NCI-H345 treated with DMSO at 0.1 percent for 48 hours (cell line): ENCODE measurements around the gene JAK2.
"Not testable (repeated sequence)": the region's sequence is repeated elsewhere in the genome, so short reads cannot be mapped to it uniquely, and the experiment has no call there.

Experiments
- DNase-seq: peaks from one replicate; lab custom pipeline; 2025; ENCODE audit not compliant: unreplicated experiment; lab: John Stamatoyannopoulos, UW

The JAK2 gene

GRCh38 chr9:5041390-5042115 is 56.5 kb downstream of the JAK2 start:
- no peak for DNase-seq

- DNase-seq, result no peak
Measured at GRCh38 chr9:5042661-5043178, 57.6 kb downstream of the JAK2 start.

- no peak for DNase-seq
Measured at GRCh38 chr9:5043381-5043780, 58.3 kb downstream of the JAK2 start.

GRCh38 chr9:5044160-5044559 is 59.1 kb downstream of the JAK2 start:
- DNase-seq, result no peak

GRCh38 chr9:5052838-5053237 is 67.8 kb downstream of the JAK2 start:
- no peak for DNase-seq

- DNase-seq, result no peak
Measured at GRCh38 chr9:5062631-5063030, 77.6 kb downstream of the JAK2 start.

GRCh38 chr9:5072871-5073270 is 87.8 kb downstream of the JAK2 start:
- DNase-seq, result no peak

GRCh38 chr9:5073701-5074100 is 88.6 kb downstream of the JAK2 start:
- no peak for DNase-seq

GRCh38 chr9:5085993-5086392 is 100.9 kb downstream of the JAK2 start:
- no peak for DNase-seq

- DNase-seq, result peak; percentile 80
Measured at GRCh38 chr9:5089737-5090136, 104.7 kb downstream of the JAK2 start.

- DNase-seq, result no peak
Measured at GRCh38 chr9:5095795-5096194, 110.7 kb downstream of the JAK2 start.

GRCh38 chr9:5099466-5099865 is 114.4 kb downstream of the JAK2 start:
- no peak for DNase-seq

GRCh38 chr9:5101127-5101526 is 116.1 kb downstream of the JAK2 start:
- DNase-seq, result not testable (repeated sequence)

GRCh38 chr9:5106517-5106916 is 121.4 kb downstream of the JAK2 start:
- not testable (repeated sequence) for DNase-seq

- DNase-seq, result no peak
Measured at GRCh38 chr9:5110867-5111681, 126.0 kb downstream of the JAK2 start.

GRCh38 chr9:5111696-5112095 is 126.6 kb downstream of the JAK2 start:
- DNase-seq, result no peak

GRCh38 chr9:5112109-5112592 is 127.1 kb downstream of the JAK2 start:
- DNase-seq, result no peak

- DNase-seq, result no peak
Measured at GRCh38 chr9:5112646-5113045, 127.6 kb downstream of the JAK2 start.

- DNase-seq, result no peak
Measured at GRCh38 chr9:5113523-5113922, 128.5 kb downstream of the JAK2 start.

- no peak for DNase-seq
Measured at GRCh38 chr9:5113994-5114748, 129.1 kb downstream of the JAK2 start.

- no peak for DNase-seq
Measured at GRCh38 chr9:5122116-5122515, 137.0 kb downstream of the JAK2 start.
